CD14-positive monocyte (primary cell): ENCODE results near the gene KDM4C. TPM values are rescaled to one million over a fixed set of nuclear protein-coding genes. Genes with fewer than 3 reads are reported as not detected.

Experiments used
- DNase-seq, 3 donors: peaks; one replicate each; pipeline ENCODE4 v3.0.0-alpha.2; 2011 to 2022
- H2AFZ ChIP-seq: 2 replicates; pipeline ENCODE4 v1.6.0; 2012; ENCODE audit warnings: mild to moderate bottlenecking, low read depth, low read length, inconsistent platforms; ENCODE audit not compliant: insufficient read depth, poor library complexity, severe bottlenecking
- H3K27ac ChIP-seq, 2 donors: 1 replicate in 1 of 2; 2 replicates in 1 of 2; pipeline ENCODE4 v1.5.1; 2012 to 2013; ENCODE audit warnings: low read length in 2 of 2, control low read depth in 1 of 2, inconsistent platforms in 1 of 2, low read depth in 1 of 2, mild to moderate bottlenecking in 1 of 2
- H3K27me3 ChIP-seq, 2 donors: one replicate each; pipeline versions ENCODE4 v1.6.0 to v1.6.1; 2011 to 2013; ENCODE audit warnings: low read length in 2 of 2; ENCODE audit not compliant: control insufficient read depth in 2 of 2, insufficient read depth in 2 of 2
- H3K36me3 ChIP-seq, 2 donors: replicated peaks in 1 of 2; 1 replicate in 1 of 2; 2 replicates in 1 of 2; pipeline versions ENCODE4 v1.5.1 to v1.6.1; 2012 to 2013; ENCODE audit warnings: low read length in 2 of 2, control low read depth in 1 of 2, inconsistent platforms in 1 of 2, mild to moderate bottlenecking in 1 of 2; ENCODE audit not compliant: insufficient read depth in 2 of 2, control insufficient read depth in 1 of 2
- H3K4me1 ChIP-seq, 2 donors: 1 replicate in 1 of 2; 2 replicates in 1 of 2; pipeline versions ENCODE4 v1.5.1 to v1.6.1; 2012 to 2013; ENCODE audit warnings: low read length in 2 of 2, control low read depth in 1 of 2, inconsistent platforms in 1 of 2, mild to moderate bottlenecking in 1 of 2, moderate library complexity in 1 of 2; ENCODE audit not compliant: insufficient read depth in 2 of 2, control insufficient read depth in 1 of 2
- H3K4me2 ChIP-seq: replicated peaks from 2 replicates; pipeline ENCODE3; 2012; ENCODE audit warnings: low read length, moderate library complexity, mild to moderate bottlenecking; ENCODE audit not compliant: poor library complexity, severe bottlenecking; ENCODE audit errors: extremely low read depth
- H3K4me3 ChIP-seq, 3 experiments: fragments of 200-600 bp in 1 of 3; sonication (generic) in 1 of 3; replicated peaks in 1 of 3; 1 replicate in 2 of 3; 2 replicates in 1 of 3; pipeline ENCODE4 v1.5.1; 2011 to 2013; ENCODE audit warnings: low read length in 3 of 3, mild to moderate bottlenecking in 3 of 3, control low read depth in 2 of 3, low read depth in 2 of 3, inconsistent platforms in 1 of 3, moderate library complexity in 1 of 3
- H3K79me2 ChIP-seq: 2 replicates; pipeline ENCODE4 v1.6.0; 2012; ENCODE audit warnings: mild to moderate bottlenecking, control low read depth, inconsistent platforms, low read length, moderate library complexity; ENCODE audit not compliant: insufficient read depth
- H3K9ac ChIP-seq: 2 replicates; pipeline ENCODE4 v1.6.0; 2017; ENCODE audit warnings: low read length, mild to moderate bottlenecking; ENCODE audit not compliant: insufficient read depth, poor library complexity, severe bottlenecking
- H3K9me3 ChIP-seq, 2 donors: replicated peaks in 1 of 2; 1 replicate in 1 of 2; 2 replicates in 1 of 2; pipeline versions ENCODE4 v1.5.1 to v1.6.1; 2012 to 2013; ENCODE audit warnings: low read length in 2 of 2, control low read depth in 1 of 2; ENCODE audit not compliant: control insufficient read depth in 1 of 2, insufficient read depth in 1 of 2
- H4K20me1 ChIP-seq: 2 replicates; pipeline ENCODE4 v1.6.0; 2012; ENCODE audit warnings: mild to moderate bottlenecking, low read length, control low read depth, moderate library complexity; ENCODE audit not compliant: insufficient read depth
- H3K27ac Mint-ChIP-seq, 7 donors: one replicate each; pipeline ENCODE4 v1.8.0; 2020; ENCODE audit warnings: mild to moderate bottlenecking in 7 of 7, mixed read lengths in 7 of 7, moderate library complexity in 6 of 7, inconsistent platforms in 2 of 7
- H3K27me3 Mint-ChIP-seq, 3 donors: one replicate each; pipeline ENCODE4 v1.8.0; 2021 to 2022; ENCODE audit warnings: low read depth in 3 of 3, mild to moderate bottlenecking in 3 of 3, mixed read lengths in 3 of 3, moderate library complexity in 3 of 3, inconsistent platforms in 1 of 3
- H3K36me3 Mint-ChIP-seq, 2 donors: one replicate each; pipeline ENCODE4 v1.8.0; 2020; ENCODE audit warnings: mixed read lengths in 2 of 2, inconsistent platforms in 1 of 2, mild to moderate bottlenecking in 1 of 2
- H3K4me1 Mint-ChIP-seq: one replicate; pipeline ENCODE4 v1.8.0; 2020; ENCODE audit warnings: mild to moderate bottlenecking, mixed read lengths
- H3K4me3 Mint-ChIP-seq, 2 donors: one replicate each; pipeline ENCODE4 v1.8.0; 2020; ENCODE audit warnings: mild to moderate bottlenecking in 2 of 2, mixed read lengths in 2 of 2, moderate library complexity in 1 of 2
- H3K9me3 Mint-ChIP-seq, 7 donors: one replicate each; pipeline ENCODE4 v1.8.0; 2020 to 2022; ENCODE audit warnings: mixed read lengths in 7 of 7, mild to moderate bottlenecking in 6 of 7, moderate library complexity in 6 of 7, inconsistent platforms in 2 of 7
- CTCF ChIP-seq: fragments of 200-600 bp; IDR thresholded peaks from one replicate; pipeline ENCODE4 v1.8.0; 2022; ENCODE audit warnings: antibody characterized with exemption, mild to moderate bottlenecking
- WGBS: methylation state at CpG from one replicate; pipeline ENCODE4 v1.1.5; 2013; ENCODE audit warnings: missing lambda C conversion rate; ENCODE audit not compliant: insufficient coverage; 5-methylcytosine and 5-hydroxymethylcytosine counted together
- intact Hi-C, 2 donors: fragments of 100-400 bp; cut with micrococcal nuclease; formaldehyde crosslinking; loops; one replicate each; pipeline versions ENCODE4 v1.15.0 to v1.15.1; 2023
- polyA plus RNA-seq, 3 donors: library from polyadenylated mRNA; depleted of rRNA in 1 of 3; unstranded in 2 of 3; stranded (reverse) in 1 of 3; fragments of 300-500 nt in 2 of 3; fragments of >200 nt in 1 of 3; fragmentation: Illumina TruSeq in 2 of 3; gene quantifications; 1 replicate in 2 of 3; 2 replicates in 1 of 3; pipeline ENCODE4 v1.2.3, GENCODE V29; 2012 to 2021

Gene KDM4C
- polyA plus RNA-seq, 3 donors, result 15.2 to 36.2 (median 17.1) TPM

- intact Hi-C loops, result no loop called here
- Histone ChIP-seq H3K79me2 (no peaks in the 10 kb centered on the region), H3K27ac (no peak overlapping the region), H2AFZ (no peak overlapping the region), H3K4me1 (no peaks in the 10 kb centered on the region), H3K36me3 (no peaks in the 10 kb centered on the region), H3K27me3 (no peaks in the 10 kb centered on the region), H4K20me1 (peaks cover 59% of the 10 kb centered on the region), H3K9ac (no peak overlapping the region), H3K9me3 (no peaks in the 10 kb centered on the region), H3K4me2 (no peak overlapping the region), H3K4me3 (no peak overlapping the region)
- H3K36me3 Mint-ChIP-seq, result peaks cover 10 to 21% of the 10 kb centered on the region in 2 donors
- TF ChIP-seq CTCF, result no peak
- no peaks in the 10 kb centered on the region for H3K9me3 Mint-ChIP-seq
- DNase-seq, result no peak
- no peak overlapping the region for H3K27ac Mint-ChIP-seq
- H3K27me3 Mint-ChIP-seq, result peaks cover 0 to 1% (median 0%) of the 10 kb centered on the region in 3 donors
- no peak overlapping the region for H3K4me3 Mint-ChIP-seq
- peaks cover 6% of the 10 kb centered on the region for H3K4me1 Mint-ChIP-seq
These were observed 173.1 kb downstream of the KDM4C start for GRCh38 chr9:6930827-6931226.

- Mint-ChIP-seq H3K27me3 (peaks cover 0 to 1% (median 0%) of the 10 kb centered on the region in 3 donors), H3K4me3 (no peak overlapping the region), H3K4me1 (peaks cover 6% of the 10 kb centered on the region), H3K9me3 (no peaks in the 10 kb centered on the region), H3K36me3 (peaks cover 10 to 17% of the 10 kb centered on the region in 2 donors), H3K27ac (peak overlapping the region in 1 of 7 donors; percentile 7)
- TF ChIP-seq CTCF, result no peak
- Histone ChIP-seq H3K4me1 (no peaks in the 10 kb centered on the region), H3K79me2 (no peaks in the 10 kb centered on the region), H3K4me2 (no peak overlapping the region), H3K27ac (no peak overlapping the region), H2AFZ (no peak overlapping the region), H4K20me1 (peaks cover 49% of the 10 kb centered on the region), H3K27me3 (no peaks in the 10 kb centered on the region), H3K36me3 (no peaks in the 10 kb centered on the region), H3K4me3 (no peak overlapping the region), H3K9ac (no peak overlapping the region), H3K9me3 (no peaks in the 10 kb centered on the region)
- intact Hi-C loops, result no loop called here
- 80% methylated on average over 4 of the region's 4 CpGs for WGBS
- no peak for DNase-seq
These were observed 174.1 kb downstream of the KDM4C start for GRCh38 chr9:6931913-6932312.
